OCI-LY1 (cell line): ENCODE data around the gene ZNF584.

Experiments
- H2AFZ ChIP-seq: fragments of 200-600 bp; sonication (generic), shearing (Covaris generic); 2 replicates; pipeline ENCODE4 v1.6.0; 2014; ENCODE audit warnings: antibody characterized with exemption, mild to moderate bottlenecking, low read length
- H3F3A ChIP-seq: fragments of 200-600 bp; sonication (generic), shearing (Covaris generic); 2 replicates; pipeline ENCODE4 v1.6.0; 2014; ENCODE audit warnings: mild to moderate bottlenecking, antibody characterized with exemption, low read length, moderate library complexity; ENCODE audit not compliant: insufficient read depth
- H3K27ac ChIP-seq: fragments of 200-600 bp; sonication (generic); 2 replicates; pipeline ENCODE4 v1.5.1; 2014; ENCODE audit warnings: low read length, mixed run types, mild to moderate bottlenecking, low read depth; ENCODE audit not compliant: poor library complexity, severe bottlenecking
- H3K27me3 ChIP-seq: fragments of 200-600 bp; sonication (generic); 2 replicates; pipeline ENCODE4 v1.6.0; 2014; ENCODE audit warnings: antibody characterized with exemption, mild to moderate bottlenecking, low read length, moderate library complexity; ENCODE audit not compliant: insufficient read depth
- H3K36me3 ChIP-seq: fragments of 200-600 bp; sonication (generic); 2 replicates; pipeline ENCODE4 v1.6.1; 2014; ENCODE audit warnings: mild to moderate bottlenecking, antibody characterized with exemption, low read length, moderate library complexity, mixed read lengths; ENCODE audit not compliant: insufficient read depth
- H3K4me1 ChIP-seq: fragments of 200-600 bp; sonication (generic); 2 replicates; pipeline ENCODE4 v1.5.1; 2014; ENCODE audit warnings: mild to moderate bottlenecking, low read length, moderate library complexity; ENCODE audit not compliant: insufficient read depth, severe bottlenecking
- H3K4me2 ChIP-seq: fragments of 200-600 bp; sonication (generic), shearing (Covaris generic); 2 replicates; pipeline ENCODE4 v1.6.1; 2014; ENCODE audit warnings: low read length
- H3K4me3 ChIP-seq: fragments of 200-600 bp; sonication (generic); 2 replicates; pipeline ENCODE4 v1.5.1; 2014; ENCODE audit warnings: low read length, low read depth, mild to moderate bottlenecking, mixed read lengths; ENCODE audit not compliant: poor library complexity, severe bottlenecking
- H3K79me2 ChIP-seq: fragments of 200-600 bp; shearing (Covaris generic); 2 replicates; pipeline ENCODE4 v1.6.1; 2016; ENCODE audit warnings: mixed run types, low read length, mixed read lengths; ENCODE audit not compliant: insufficient read depth
- H3K9ac ChIP-seq: fragments of 200-600 bp; sonication (generic), shearing (Covaris generic); 2 replicates; pipeline ENCODE4 v1.6.1; 2014; ENCODE audit warnings: mild to moderate bottlenecking, low read length, mixed read lengths
- H3K9me2 ChIP-seq: fragments of 200-600 bp; sonication (generic), shearing (Covaris generic); 2 replicates; pipeline ENCODE4 v1.6.1; 2014; ENCODE audit warnings: low read depth, mild to moderate bottlenecking, low read length, mixed read lengths
- H3K9me3 ChIP-seq: fragments of 200-600 bp; shearing (Covaris generic); 2 replicates; pipeline ENCODE4 v1.6.1; 2014; ENCODE audit warnings: low read length, mixed read lengths
- H4K20me1 ChIP-seq: fragments of 200-600 bp; sonication (generic), shearing (Covaris generic); 2 replicates; pipeline ENCODE4 v1.6.0; 2016; ENCODE audit warnings: mild to moderate bottlenecking, low read length; ENCODE audit not compliant: insufficient read depth
- EZH2 ChIP-seq: fragments of 200-600 bp; sonication (generic), shearing (Covaris generic); IDR thresholded peaks from 2 replicates; pipeline ENCODE4 v1.8.0; 2017; ENCODE audit warnings: borderline replicate concordance, mixed run types, mild to moderate bottlenecking, antibody characterized with exemption, low read length, moderate library complexity, mixed read lengths
- TF ChIP-seq, protein P1 (sequence below): fragments of 200-600 bp; sonication (generic), shearing (Covaris generic); IDR thresholded peaks from 2 replicates; pipeline ENCODE4 v1.5.1; 2017; ENCODE audit warnings: mild to moderate bottlenecking, antibody characterized with exemption, low read length, moderate library complexity, mixed read lengths

Gene ZNF584

DNA sequence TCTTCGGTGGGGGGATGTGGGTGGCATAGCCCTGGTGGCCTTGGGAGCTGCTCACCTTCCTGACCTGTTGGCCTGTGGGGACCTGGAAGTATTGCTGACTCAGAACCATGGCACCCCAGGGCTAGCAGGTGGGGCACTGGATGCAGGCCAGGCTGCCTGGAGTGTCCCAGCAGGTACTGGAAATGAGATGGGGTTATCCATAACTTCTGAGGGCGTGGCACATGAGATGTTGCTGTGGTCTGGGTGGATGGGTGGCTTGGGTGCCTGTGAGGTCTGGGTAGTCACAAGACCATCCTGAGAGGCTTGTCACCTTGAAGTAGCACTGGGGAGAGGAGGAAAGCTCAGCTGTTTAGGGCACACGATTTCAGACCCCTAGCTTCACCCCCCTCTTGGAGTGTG is 13.6 kb upstream of the ZNF584 start:
- Histone ChIP-seq H3K36me3 (peaks cover 62% of the 10 kb centered on the region), H3K27me3 (no peaks in the 10 kb centered on the region), H3K4me1 (peaks cover 5% of the 10 kb centered on the region), H3K9me2 (no peaks in the 10 kb centered on the region), H3K4me3 (no peak overlapping the region), H3K27ac (no peak overlapping the region), H4K20me1 (no peaks in the 10 kb centered on the region), H3K79me2 (no peaks in the 10 kb centered on the region), H3K4me2 (no peak overlapping the region), H3K9me3 (no peaks in the 10 kb centered on the region), H2AFZ (no peak overlapping the region), H3F3A (no peaks in the 10 kb centered on the region), H3K9ac (no peak overlapping the region)
- TF ChIP-seq, protein P1, sequence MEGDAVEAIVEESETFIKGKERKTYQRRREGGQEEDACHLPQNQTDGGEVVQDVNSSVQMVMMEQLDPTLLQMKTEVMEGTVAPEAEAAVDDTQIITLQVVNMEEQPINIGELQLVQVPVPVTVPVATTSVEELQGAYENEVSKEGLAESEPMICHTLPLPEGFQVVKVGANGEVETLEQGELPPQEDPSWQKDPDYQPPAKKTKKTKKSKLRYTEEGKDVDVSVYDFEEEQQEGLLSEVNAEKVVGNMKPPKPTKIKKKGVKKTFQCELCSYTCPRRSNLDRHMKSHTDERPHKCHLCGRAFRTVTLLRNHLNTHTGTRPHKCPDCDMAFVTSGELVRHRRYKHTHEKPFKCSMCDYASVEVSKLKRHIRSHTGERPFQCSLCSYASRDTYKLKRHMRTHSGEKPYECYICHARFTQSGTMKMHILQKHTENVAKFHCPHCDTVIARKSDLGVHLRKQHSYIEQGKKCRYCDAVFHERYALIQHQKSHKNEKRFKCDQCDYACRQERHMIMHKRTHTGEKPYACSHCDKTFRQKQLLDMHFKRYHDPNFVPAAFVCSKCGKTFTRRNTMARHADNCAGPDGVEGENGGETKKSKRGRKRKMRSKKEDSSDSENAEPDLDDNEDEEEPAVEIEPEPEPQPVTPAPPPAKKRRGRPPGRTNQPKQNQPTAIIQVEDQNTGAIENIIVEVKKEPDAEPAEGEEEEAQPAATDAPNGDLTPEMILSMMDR: no peak
- no peak for TF ChIP-seq EZH2

DNA sequence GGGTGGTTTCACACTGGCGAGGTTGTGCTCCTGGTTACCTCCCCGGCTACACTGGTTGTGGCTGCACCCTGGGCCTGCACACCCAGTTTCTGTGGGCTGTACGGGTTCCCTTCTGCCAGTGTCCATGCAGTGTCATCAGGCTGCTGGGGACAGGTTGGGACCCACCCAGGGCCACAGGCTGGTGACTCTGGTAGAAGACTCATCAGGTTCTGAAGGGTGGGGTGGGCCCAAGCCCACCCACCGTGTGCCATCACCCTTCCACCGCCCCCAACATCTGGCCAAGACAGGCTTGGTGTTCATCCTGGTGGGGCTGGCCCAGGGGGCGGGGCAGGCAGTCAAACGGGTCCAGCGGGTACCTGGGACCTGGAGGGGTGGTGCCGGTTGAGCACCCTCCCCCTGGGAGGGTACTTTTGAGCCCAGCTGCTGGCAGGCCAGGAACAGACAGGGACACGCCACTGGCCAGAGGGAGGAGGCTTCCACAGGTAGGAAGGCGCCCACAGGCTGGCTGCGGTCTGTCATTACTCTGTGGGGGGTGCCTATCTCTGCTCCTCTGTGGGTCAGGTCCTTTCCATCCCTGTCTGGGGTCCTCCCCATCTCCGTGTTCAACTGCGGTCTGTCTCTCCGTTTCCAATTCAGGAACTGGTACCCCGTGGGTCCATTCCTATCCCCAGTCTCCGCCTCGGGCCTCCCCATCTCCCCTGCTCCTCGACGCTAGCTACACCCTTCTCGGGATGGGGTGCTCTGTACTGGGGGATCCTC is 13.1 kb upstream of the ZNF584 start, which contains the start of gene RNF225:
Gene RNF225, plus strand, starts transcription at position 437 of the 759 bp plus-strand sequence. CDS start 434 bp downstream, outside the sequence.
- Histone ChIP-seq H3K9me3 (no peaks in the 10 kb centered on the region), H4K20me1 (no peaks in the 10 kb centered on the region), H3K27me3 (no peaks in the 10 kb centered on the region), H3K36me3 (peaks cover 56% of the 10 kb centered on the region), H3K9ac (no peak within 1 kb of the TSS), H3K79me2 (no peaks in the 10 kb centered on the region), H3K4me2 (no peak within 1 kb of the TSS), H3K4me3 (no peak within 1 kb of the TSS), H3K27ac (no peak within 1 kb of the TSS), H3K4me1 (peaks cover 5% of the 10 kb centered on the region), H3K9me2 (no peaks in the 10 kb centered on the region), H2AFZ (no peak within 1 kb of the TSS), H3F3A (no peaks in the 10 kb centered on the region)
- no peak for TF ChIP-seq EZH2
- TF ChIP-seq, protein P1: no peak

DNA sequence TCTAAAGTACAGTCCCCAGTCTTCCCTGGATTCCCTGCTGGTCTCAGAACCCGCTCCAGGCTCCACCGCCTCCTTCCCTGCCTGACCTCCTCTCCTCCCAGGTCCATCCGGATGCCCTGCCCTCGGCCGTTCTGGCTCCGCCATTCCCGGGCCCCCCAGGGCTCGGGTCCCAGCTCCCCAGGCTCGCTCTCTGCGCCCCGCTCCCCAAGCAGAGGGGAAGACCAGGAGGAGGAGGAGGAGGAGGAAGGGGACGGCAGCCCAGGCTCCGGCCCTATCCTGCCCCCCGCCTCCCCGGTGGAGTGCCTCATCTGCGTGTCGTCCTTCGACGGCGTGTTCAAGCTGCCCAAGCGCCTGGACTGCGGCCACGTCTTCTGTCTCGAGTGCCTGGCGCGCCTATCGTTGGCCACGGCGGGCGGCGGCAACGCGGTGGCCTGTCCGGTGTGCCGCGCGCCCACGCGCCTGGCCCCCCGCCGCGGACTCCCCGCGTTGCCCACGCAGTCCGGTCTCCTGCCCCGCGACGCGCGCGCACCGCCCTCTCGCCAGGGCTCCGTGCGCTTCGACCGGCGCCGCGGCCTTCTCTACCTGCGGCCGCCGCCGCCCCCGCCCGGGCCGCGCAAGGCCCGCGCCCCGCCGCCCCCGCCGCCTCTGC is 12.3 kb upstream of the ZNF584 start:
- H3K4me1 ChIP-seq: peaks cover 6% of the 10 kb centered on the region
- H3K4me3 ChIP-seq: no peak overlapping the region
- H3K9me2 ChIP-seq: no peaks in the 10 kb centered on the region
- H3K9ac ChIP-seq: no peak overlapping the region
- no peaks in the 10 kb centered on the region for H4K20me1 ChIP-seq
- no peaks in the 10 kb centered on the region for H3K9me3 ChIP-seq
- H2AFZ ChIP-seq: no peak overlapping the region
- H3F3A ChIP-seq: no peaks in the 10 kb centered on the region
- H3K27ac ChIP-seq: no peak overlapping the region
- TF ChIP-seq EZH2: no peak
- TF ChIP-seq, protein P1: no peak
- H3K36me3 ChIP-seq: peaks cover 49% of the 10 kb centered on the region
- no peak overlapping the region for H3K4me2 ChIP-seq
- H3K27me3 ChIP-seq: no peaks in the 10 kb centered on the region
- no peaks in the 10 kb centered on the region for H3K79me2 ChIP-seq
